GM12872 (cell line): ENCODE measurements around the gene TGFBR1.

Experiments used
- CTCF ChIP-seq: IDR thresholded peaks from 3 replicates; pipeline ENCODE4 v1.5.1; 2011; ENCODE audit warnings: low read depth, mild to moderate bottlenecking, low read length, moderate library complexity; ENCODE audit not compliant: insufficient read depth

TGFBR1 gene

GRCh38 chr9:99185934-99186333 is 81.0 kb downstream of the TGFBR1 start:
- no peak for TF ChIP-seq CTCF

- TF ChIP-seq CTCF: no peak
Observed at GRCh38 chr9:99187311-99187710, 82.4 kb downstream of the TGFBR1 start.

GRCh38 chr9:99189186-99189585 is 84.3 kb downstream of the TGFBR1 start:
- TF ChIP-seq CTCF: no peak

GRCh38 chr9:99189887-99190596 is 85.1 kb downstream of the TGFBR1 start:
- no peak for TF ChIP-seq CTCF

- no peak for TF ChIP-seq CTCF
Observed at GRCh38 chr9:99190597-99191283, 85.8 kb downstream of the TGFBR1 start.

GRCh38 chr9:99192786-99193465 is 88.0 kb downstream of the TGFBR1 start:
- no peak for TF ChIP-seq CTCF

- TF ChIP-seq CTCF: no peak
Observed at GRCh38 chr9:99193466-99193821, 88.5 kb downstream of the TGFBR1 start.
